GM19468 (cell line): ENCODE data around the gene RRAS2.
"Not testable (repeated sequence)": the region's sequence is repeated elsewhere in the genome, so short reads cannot be mapped to it uniquely, and the experiment has no call there.

Experiments used
- ATAC-seq: cut with Tn5 transposase; IDR thresholded peaks from one replicate; pipeline ENCODE4 v1.9.1; 2021; ENCODE audit warnings: mild to moderate bottlenecking, moderate library complexity, moderate number of reproducible peaks; ENCODE audit not compliant: unreplicated experiment; ENCODE audit errors: extremely low read depth

Gene RRAS2

GRCh38 chr11:14310679-14311078 is 48.3 kb downstream of the RRAS2 start:
- no peak for ATAC-seq

GRCh38 chr11:14309425-14310192 is 49.4 kb downstream of the RRAS2 start:
- ATAC-seq, result no peak

- ATAC-seq, result no peak
These were observed 50.0 kb downstream of the RRAS2 start for GRCh38 chr11:14308897-14309387.

- ATAC-seq, result peak; percentile 40
These were observed 50.7 kb downstream of the RRAS2 start for GRCh38 chr11:14308114-14308896.

GRCh38 chr11:14306481-14306880 is 52.5 kb downstream of the RRAS2 start:
- ATAC-seq, result no peak

GRCh38 chr11:14305649-14306048 is 53.3 kb downstream of the RRAS2 start:
- no peak for ATAC-seq

- ATAC-seq, result no peak
These were observed 54.4 kb downstream of the RRAS2 start for GRCh38 chr11:14304601-14305000.

GRCh38 chr11:14300661-14301304 is 58.2 kb downstream of the RRAS2 start:
- peak; percentile 59 for ATAC-seq

GRCh38 chr11:14299921-14300320 is 59.1 kb downstream of the RRAS2 start:
- ATAC-seq, result no peak

GRCh38 chr11:14290422-14290821 is 68.6 kb downstream of the RRAS2 start:
- ATAC-seq, result no peak

GRCh38 chr11:14288189-14288935 is 70.6 kb downstream of the RRAS2 start:
- ATAC-seq, result no peak

- ATAC-seq, result not testable (repeated sequence)
These were observed 80.1 kb downstream of the RRAS2 start for GRCh38 chr11:14278869-14279268.

- ATAC-seq, result no peak
These were observed 83.9 kb downstream of the RRAS2 start for GRCh38 chr11:14275076-14275475.

- ATAC-seq, result no peak
These were observed 85.1 kb downstream of the RRAS2 start for GRCh38 chr11:14273895-14274294.

GRCh38 chr11:14270690-14271542 is 88.1 kb downstream of the RRAS2 start:
- ATAC-seq, result no peak

- no peak for ATAC-seq
These were observed 89.0 kb downstream of the RRAS2 start for GRCh38 chr11:14269692-14270573.

GRCh38 chr11:14267861-14268635 is 90.9 kb downstream of the RRAS2 start:
- no peak for ATAC-seq

GRCh38 chr11:14266622-14267021 is 92.4 kb downstream of the RRAS2 start:
- no peak for ATAC-seq
